K562 (cell line): ENCODE results near the gene DMD.

ENCODE experiments used
- SAP30 ChIP-seq: fragments of 200-600 bp; sonication (generic); IDR thresholded peaks from 2 replicates; pipeline ENCODE4 v1.6.1; 2012; ENCODE audit warnings: borderline replicate concordance, low read depth, mild to moderate bottlenecking, moderate library complexity, low read length, control low read depth, inconsistent platforms; ENCODE audit not compliant: insufficient read depth, poor library complexity, severe bottlenecking
- SPI1 ChIP-seq: IDR thresholded peaks from 2 replicates; pipeline ENCODE4 v1.6.1; 2011; ENCODE audit warnings: low read depth, low read length, control low read depth, borderline replicate concordance
- TBP ChIP-seq: optimal IDR thresholded peaks from 2 replicates; pipeline ENCODE3; 2011; ENCODE audit warnings: low read depth, low read length, improper control_type of control experiment
- TCF7 ChIP-seq: sonication (generic); IDR thresholded peaks from 2 replicates; pipeline ENCODE4 v1.6.1; 2016; ENCODE audit warnings: antibody characterized with exemption, borderline replicate concordance
- TF ChIP-seq, protein P1 (sequence below), 3 experiments: IDR thresholded peaks in 2 of 3; conservative IDR thresholded peaks in 1 of 3; 2 replicates each; pipeline ENCODE4 v1.5.1; 2011 to 2012; ENCODE audit warnings: low read length in 3 of 3, mild to moderate bottlenecking in 3 of 3, control low read depth in 2 of 3, improper control_type of control experiment in 1 of 3, inconsistent platforms in 1 of 3, low read depth in 1 of 3, mixed read lengths in 1 of 3, moderate library complexity in 1 of 3; ENCODE audit not compliant: insufficient read depth in 2 of 3
- TF ChIP-seq, protein P2 (sequence below), 2 experiments: fragments of 450-650 bp in 1 of 2; sonication (generic) in 1 of 2; formaldehyde crosslinking in 1 of 2; IDR thresholded peaks; 2 replicates each; pipeline versions ENCODE4 v1.7.1 to v1.9.0; 2016 to 2022; ENCODE audit warnings: inconsistent platforms in 1 of 2, mild to moderate bottlenecking in 1 of 2, missing genetic modification reagents in 1 of 2
- TF ChIP-seq, protein P3 (sequence below): sonication (generic); formaldehyde crosslinking; IDR thresholded peaks from 2 replicates; pipeline ENCODE4 v1.9.0; 2022; ENCODE audit warnings: mild to moderate bottlenecking, missing genetic modification reagents

DNA sequence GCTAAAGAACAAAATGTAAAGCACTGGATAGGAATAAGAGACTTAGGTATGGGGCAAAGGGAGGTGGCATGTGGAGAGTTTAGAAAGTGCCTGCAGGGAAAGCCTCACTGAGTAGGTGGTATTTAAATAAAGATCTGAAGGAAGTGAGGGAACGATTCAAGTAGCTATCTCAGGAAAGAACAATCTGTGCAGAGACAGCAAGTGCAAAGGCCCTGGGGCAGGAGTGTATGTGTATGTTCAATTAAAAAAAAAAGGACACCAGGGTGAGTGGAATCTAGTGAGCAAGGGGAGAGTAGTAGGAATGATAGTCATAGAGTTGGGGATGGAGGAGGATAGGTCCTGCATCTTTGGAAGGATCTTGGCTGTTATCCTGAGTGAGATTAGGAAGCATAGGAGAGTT, 1359.6 kb downstream of the DMD start:
- TF ChIP-seq, protein P1, sequence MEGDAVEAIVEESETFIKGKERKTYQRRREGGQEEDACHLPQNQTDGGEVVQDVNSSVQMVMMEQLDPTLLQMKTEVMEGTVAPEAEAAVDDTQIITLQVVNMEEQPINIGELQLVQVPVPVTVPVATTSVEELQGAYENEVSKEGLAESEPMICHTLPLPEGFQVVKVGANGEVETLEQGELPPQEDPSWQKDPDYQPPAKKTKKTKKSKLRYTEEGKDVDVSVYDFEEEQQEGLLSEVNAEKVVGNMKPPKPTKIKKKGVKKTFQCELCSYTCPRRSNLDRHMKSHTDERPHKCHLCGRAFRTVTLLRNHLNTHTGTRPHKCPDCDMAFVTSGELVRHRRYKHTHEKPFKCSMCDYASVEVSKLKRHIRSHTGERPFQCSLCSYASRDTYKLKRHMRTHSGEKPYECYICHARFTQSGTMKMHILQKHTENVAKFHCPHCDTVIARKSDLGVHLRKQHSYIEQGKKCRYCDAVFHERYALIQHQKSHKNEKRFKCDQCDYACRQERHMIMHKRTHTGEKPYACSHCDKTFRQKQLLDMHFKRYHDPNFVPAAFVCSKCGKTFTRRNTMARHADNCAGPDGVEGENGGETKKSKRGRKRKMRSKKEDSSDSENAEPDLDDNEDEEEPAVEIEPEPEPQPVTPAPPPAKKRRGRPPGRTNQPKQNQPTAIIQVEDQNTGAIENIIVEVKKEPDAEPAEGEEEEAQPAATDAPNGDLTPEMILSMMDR (IDR thresholded peaks at IDR 0.05 in 2 of 3, conservative IDR thresholded peaks at IDR 0.05 in 1 of 3; ENCODE audit: insufficient read depth in 2 of 3, low read depth in 1 of 3, low read length in 3 of 3), result no peak
- TF ChIP-seq SAP30 (no peak), SPI1 (no peak), TCF7 (no peak), TBP (no peak)
- TF ChIP-seq, protein P2, sequence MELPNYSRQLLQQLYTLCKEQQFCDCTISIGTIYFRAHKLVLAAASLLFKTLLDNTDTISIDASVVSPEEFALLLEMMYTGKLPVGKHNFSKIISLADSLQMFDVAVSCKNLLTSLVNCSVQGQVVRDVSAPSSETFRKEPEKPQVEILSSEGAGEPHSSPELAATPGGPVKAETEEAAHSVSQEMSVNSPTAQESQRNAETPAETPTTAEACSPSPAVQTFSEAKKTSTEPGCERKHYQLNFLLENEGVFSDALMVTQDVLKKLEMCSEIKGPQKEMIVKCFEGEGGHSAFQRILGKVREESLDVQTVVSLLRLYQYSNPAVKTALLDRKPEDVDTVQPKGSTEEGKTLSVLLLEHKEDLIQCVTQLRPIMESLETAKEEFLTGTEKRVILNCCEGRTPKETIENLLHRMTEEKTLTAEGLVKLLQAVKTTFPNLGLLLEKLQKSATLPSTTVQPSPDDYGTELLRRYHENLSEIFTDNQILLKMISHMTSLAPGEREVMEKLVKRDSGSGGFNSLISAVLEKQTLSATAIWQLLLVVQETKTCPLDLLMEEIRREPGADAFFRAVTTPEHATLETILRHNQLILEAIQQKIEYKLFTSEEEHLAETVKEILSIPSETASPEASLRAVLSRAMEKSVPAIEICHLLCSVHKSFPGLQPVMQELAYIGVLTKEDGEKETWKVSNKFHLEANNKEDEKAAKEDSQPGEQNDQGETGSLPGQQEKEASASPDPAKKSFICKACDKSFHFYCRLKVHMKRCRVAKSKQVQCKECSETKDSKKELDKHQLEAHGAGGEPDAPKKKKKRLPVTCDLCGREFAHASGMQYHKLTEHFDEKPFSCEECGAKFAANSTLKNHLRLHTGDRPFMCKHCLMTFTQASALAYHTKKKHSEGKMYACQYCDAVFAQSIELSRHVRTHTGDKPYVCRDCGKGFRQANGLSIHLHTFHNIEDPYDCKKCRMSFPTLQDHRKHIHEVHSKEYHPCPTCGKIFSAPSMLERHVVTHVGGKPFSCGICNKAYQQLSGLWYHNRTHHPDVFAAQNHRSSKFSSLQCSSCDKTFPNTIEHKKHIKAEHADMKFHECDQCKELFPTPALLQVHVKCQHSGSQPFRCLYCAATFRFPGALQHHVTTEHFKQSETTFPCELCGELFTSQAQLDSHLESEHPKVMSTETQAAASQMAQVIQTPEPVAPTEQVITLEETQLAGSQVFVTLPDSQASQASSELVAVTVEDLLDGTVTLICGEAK (IDR thresholded peaks at IDR 0.05), result no peak
- TF ChIP-seq, protein P2 (CRISPR knock-in tag; IDR thresholded peaks at IDR 0.05), result no peak
- TF ChIP-seq, protein P3, sequence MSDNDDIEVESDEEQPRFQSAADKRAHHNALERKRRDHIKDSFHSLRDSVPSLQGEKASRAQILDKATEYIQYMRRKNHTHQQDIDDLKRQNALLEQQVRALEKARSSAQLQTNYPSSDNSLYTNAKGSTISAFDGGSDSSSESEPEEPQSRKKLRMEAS (CRISPR knock-in tag), result no peak
